Stimulated activated CD8-positive, alpha-beta memory T cell treated with anti-CD3 and anti-CD28 coated beads, Interleukin-2, amount 100 ng/mL, for 48 hours (primary cell): ENCODE data around the gene RXFP1.

Experiments used
- DNase-seq, 2 donors: peaks; one replicate each; pipeline ENCODE4 v3.0.0-alpha.2; 2020; ENCODE audit warnings: low read depth in 2 of 2

Gene RXFP1

GRCh38 chr4:158541506-158541905 lies 19.8 kb downstream of the RXFP1 start:
- DNase-seq = no peak

DNA sequence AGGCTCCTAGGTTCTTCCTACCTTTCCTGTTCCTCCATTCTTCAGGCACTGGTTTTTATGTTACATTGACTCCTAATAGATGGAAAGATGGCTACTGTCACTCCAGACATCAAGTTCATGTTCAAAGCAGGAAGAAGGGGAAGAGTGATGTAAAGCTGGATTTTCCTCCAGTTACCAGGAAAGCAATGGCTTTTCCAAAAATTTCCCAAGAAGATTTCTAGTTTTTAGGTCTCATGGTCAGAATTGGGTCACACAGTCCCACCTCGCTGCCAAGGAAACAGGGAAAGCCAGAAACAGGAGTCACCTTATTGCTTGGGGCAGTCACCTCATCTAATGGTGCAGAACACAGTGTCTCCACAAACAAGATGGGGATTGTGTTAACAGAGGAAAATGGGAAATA lies 21.5 kb downstream of the RXFP1 start:
- DNase-seq = no peak

- no peak for DNase-seq
Observed at GRCh38 chr4:158544141-158544540, 22.5 kb downstream of the RXFP1 start.

DNA sequence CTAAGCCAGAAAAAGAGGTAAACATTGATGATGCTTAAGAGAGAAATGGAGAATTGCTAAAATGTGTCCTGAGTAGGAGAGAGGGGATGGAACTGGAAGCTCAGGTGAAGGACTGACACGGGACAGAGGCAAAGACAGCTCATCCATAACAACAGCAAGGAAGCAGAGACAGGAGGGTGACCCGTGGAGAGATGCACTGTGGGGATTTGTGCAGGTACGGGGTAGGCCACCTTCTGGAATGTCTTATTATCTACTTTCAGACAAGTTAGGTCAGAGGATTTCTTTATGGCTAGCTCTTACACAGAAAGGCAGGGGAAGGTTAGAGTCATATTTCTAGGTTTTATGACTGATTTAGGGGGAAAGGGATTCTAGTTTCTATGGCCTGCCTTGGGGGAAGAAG lies 31.7 kb downstream of the RXFP1 start:
- no peak for DNase-seq

GRCh38 chr4:158560284-158560683 lies 38.6 kb downstream of the RXFP1 start:
- no peak for DNase-seq

GRCh38 chr4:158566860-158567259 lies 45.2 kb downstream of the RXFP1 start:
- no peak for DNase-seq

DNA sequence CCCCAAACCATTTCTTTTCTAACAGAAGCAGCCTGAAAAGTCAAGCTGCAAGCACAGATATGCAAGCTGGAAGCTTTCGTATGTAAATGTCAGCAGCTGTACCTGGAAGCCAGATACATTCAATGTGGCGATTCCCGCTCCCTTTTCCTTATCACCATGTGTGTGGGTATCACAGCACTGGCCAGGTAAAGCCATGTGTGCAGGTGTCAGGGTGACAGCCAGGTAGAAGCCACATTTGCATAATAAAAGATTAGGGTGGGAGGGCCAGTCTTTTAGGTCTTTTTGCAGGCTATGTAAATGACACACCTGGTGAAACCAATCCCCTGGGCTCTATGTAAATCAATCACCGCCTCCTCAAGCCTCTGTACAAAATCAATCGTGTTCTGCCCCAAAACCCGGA lies 50.1 kb downstream of the RXFP1 start:
- no peak for DNase-seq

DNA sequence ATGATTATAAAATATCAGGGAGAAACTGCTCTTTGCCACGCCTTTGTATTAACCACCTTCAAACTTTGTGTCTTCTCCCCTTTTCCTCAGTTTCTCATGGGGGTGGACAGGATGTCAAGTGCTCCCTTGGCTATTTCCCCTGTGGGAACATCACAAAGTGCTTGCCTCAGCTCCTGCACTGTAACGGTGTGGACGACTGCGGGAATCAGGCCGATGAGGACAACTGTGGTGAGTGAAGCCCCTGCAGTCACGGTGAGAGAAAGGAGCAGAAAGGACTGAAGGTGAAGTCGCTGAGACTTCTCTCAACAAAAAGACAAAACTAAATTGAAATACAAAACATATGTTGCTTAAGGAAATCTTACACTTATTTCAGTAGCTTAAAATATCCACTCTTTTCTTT lies 50.9 kb downstream of the RXFP1 start:
- DNase-seq = no peak

DNA sequence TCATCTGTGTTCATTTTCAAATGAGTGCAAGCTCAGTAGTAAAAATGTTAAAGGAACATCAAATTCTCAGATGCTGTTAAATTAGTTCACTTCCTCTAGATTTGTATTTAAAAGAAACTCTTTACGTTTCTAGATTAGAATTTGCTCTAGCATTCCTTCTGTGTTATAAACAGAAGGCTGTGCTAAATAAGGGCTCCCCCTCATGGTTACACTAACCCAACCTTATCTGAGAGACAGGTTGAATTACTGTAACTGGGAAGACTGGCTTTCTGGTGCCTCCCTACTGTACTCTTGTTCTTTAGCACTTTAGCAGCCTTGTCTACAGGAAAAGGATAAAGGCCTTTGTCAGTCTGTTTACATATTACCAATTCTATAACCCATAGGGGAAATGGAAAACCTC lies 56.8 kb downstream of the RXFP1 start:
- no peak for DNase-seq

DNA sequence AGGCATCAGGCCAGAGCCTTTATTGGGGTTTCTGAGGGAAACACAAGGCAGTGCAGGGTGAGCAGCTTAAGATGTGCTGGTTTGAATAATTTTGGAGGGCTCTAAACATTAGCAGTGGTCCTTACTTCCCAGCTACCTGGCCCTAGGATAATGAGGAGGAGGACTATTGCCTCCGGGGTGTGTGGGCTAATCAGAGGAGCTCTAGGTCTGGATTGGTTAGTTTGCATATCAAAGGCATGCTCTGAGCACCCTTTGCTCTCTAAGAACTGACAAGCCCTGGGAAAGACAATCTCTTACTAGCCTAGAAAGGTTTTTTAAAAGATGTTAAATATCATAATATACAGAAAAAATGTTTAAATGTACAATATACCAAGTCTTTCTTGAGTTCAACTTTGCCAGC lies 58.4 kb downstream of the RXFP1 start:
- no peak for DNase-seq

- DNase-seq = no peak
Observed at GRCh38 chr4:158581161-158581560, 59.5 kb downstream of the RXFP1 start.

GRCh38 chr4:158586881-158587280 lies 65.2 kb downstream of the RXFP1 start:
- DNase-seq = no peak

- DNase-seq = no peak
Observed at GRCh38 chr4:158588285-158588684, 66.6 kb downstream of the RXFP1 start.

- DNase-seq = no peak
Observed at GRCh38 chr4:158588777-158589176, 67.1 kb downstream of the RXFP1 start.

- DNase-seq = no peak
Observed at GRCh38 chr4:158590306-158590705, 68.6 kb downstream of the RXFP1 start.

GRCh38 chr4:158590824-158591223 lies 69.1 kb downstream of the RXFP1 start:
- DNase-seq = no peak

DNA sequence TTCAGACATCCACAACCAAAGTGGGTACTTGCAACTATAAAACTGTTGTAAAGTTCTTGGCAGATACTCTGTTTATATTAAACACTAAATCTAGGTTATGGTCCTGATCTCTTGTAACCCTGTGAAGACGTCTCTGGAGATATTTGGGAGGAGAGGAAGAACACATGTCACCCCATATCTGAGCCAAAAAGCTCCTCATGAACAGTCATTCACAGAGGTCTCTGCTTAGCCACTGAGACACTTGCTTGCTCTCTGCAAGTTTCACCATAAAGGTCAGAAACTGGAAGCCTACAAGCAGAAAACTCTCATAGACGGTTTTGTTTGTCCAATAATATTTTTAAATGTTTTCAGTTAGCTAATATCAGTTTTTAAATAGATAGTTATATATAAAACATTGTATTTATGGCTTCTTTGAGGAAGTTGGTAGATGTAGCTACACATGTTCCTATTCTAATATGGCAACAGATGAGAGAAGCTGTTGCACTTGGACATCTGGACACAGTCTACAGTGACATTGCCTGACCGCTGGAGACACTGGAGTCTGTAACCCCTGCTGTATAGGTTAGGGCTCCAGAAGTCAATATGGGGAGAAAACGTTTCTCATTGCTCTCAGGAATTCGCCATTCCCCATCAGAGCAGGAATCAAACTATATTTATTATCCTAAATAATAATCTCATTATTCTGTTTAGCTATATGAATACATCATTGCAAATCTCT lies 76.4 kb downstream of the RXFP1 start:
- no peak for DNase-seq

- no peak for DNase-seq
Observed at GRCh38 chr4:158599150-158599549, 77.5 kb downstream of the RXFP1 start.

DNA sequence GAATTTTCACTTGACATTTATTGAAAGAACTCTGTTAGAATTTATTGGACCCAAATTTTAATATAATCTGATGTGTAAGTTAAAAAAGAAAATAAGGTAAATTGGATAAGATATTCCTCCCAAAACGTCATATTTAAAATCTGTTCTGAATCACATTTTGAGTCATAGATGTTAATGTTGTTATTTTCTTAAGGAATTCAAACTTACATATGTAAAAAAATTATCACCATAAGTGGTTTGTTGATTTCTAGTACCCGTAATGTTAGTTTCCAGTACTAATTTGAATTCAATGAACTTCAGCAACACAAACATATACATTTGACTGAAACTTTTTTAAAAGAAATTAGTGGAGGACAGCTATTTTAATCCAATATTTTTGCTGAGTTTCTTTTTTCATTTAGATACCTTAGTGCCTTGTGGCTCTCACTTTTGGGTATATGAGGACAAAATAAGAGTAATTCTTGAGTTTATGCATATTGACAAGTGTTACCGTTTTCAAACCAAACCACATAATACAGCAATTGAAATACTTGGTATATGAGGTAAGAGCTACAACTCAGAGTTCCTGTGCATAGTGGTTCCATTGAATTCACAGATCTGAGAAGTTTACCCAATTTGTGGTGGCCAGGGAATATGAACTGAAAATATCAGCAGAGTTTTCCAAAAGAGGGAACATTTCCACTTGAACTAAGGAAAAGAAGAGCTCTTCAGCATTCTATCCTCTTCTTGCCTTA lies 78.2 kb downstream of the RXFP1 start:
- no peak for DNase-seq

DNA sequence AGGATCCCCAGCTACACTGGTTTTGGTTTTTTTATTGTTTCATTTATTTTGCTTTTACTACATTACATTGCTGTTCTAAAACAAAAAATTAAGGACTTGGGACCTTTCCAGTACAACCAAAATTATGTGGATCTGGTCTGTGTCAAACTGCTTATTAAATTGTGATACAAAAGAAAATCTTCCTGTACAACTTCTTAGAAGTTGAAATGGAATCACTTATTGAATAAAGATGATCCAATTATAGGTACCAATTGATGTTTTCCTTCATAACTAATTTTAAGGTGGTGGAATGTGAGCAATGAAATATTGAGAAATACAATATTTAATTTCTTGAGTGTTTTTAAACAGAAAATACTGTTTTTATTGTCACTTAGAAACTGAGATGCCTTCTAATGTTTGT lies 82.7 kb downstream of the RXFP1 start:
- no peak for DNase-seq

GRCh38 chr4:158605393-158605792 lies 83.7 kb downstream of the RXFP1 start:
- DNase-seq = no peak

- no peak for DNase-seq
Observed at GRCh38 chr4:158606969-158607368, 85.3 kb downstream of the RXFP1 start.

DNA sequence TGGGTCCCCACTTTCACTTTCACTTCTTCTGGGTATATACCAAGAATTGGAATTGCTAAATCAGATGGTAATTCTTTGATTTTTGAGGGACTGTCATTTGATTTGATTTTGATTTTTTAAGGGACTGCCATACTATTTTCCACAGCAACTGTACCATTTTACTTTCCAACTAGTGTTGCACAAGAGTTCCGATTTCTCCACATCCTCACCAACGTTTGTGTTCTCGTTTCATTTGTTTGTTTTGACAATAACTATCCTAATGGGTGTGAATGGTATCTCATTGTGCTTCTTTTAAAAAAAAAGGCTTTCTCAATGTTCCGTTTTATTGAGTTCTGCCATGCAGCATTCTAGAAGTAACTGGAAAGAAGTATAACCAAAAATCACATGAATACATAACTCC lies 87.4 kb downstream of the RXFP1 start:
- no peak for DNase-seq

DNA sequence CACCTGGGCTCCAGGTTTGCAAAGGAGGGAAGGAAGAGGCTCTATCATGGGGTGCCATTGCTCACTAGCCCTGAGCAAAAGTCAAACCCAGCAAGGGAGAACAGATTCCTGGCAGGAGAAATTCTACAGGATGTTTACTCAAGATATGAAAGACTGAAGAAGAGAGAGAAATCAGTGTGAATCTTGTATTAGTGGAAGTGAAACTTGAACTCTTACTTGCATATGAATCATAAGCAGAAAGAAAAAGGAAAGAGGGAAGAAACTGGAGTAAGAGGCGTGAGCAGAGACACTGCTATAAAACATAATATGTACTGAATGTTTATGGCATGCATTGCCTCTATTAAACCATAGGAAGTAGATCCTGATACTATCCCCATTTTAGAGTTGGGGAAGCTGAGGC lies 89.1 kb downstream of the RXFP1 start:
- no peak for DNase-seq
